GM18526 (cell line): Measurements from ENCODE around the gene RAET1L.

Experiments
- POLR2A ChIP-seq: IDR thresholded peaks from 3 replicates; pipeline ENCODE4 v1.6.1; 2011; ENCODE audit not compliant: insufficient read length; ENCODE audit errors: extremely low read depth

Gene RAET1L

DNA sequence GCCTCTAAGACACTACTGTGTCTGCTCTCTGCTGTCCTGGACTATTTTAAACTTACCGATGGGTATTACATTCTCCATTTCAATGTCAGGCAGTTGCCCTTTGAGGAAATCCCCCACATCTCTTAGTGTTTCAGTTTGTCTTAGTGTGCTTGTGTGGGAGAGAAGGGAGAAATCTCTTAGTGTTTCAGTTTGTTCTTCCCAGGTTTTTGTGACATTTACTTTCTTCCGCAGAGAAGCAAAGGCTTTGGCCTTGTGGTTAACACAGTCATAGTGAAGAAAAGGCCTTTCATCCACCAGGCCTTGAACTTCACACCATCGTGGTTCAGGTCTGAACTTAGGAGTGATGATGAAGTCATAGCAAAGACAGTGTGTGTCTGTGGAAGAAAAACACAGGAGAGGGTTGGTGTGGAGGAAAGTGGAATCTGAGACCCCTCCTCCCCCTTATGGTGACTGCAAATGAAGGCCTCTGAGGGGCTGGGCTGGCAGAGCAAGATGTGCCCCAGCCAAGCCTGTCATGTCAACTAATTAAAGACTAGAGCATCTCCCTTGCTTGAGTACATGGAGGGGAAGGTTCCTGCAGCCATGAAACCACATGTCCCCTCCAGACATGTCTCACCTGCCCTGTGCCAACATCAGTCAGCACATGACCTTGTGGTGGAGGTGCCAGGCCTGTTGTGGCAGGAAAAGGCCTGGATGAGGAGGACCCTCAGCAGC is 23.9 kb downstream of the RAET1L start:
- TF ChIP-seq POLR2A, result no peak

DNA sequence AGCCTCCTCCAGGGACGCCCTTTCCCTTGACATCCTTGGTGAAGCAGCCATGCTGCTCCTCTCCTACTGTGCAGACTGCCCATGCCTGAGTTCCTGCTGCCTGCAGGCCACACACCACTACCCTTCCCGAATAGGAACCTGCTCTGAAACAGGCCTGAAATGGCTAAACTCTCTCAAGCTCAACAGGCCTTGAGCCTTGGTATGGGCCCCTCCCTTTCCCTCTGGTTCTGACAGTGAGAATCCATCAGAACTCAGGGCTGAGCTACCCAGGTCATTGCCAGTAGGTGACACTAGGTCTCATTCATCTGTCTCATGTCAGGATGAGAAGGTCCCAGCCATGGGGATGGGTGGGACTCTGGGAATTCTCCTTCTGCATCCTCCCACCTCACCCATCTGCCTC is 25.7 kb downstream of the RAET1L start:
- TF ChIP-seq POLR2A, result no peak

DNA sequence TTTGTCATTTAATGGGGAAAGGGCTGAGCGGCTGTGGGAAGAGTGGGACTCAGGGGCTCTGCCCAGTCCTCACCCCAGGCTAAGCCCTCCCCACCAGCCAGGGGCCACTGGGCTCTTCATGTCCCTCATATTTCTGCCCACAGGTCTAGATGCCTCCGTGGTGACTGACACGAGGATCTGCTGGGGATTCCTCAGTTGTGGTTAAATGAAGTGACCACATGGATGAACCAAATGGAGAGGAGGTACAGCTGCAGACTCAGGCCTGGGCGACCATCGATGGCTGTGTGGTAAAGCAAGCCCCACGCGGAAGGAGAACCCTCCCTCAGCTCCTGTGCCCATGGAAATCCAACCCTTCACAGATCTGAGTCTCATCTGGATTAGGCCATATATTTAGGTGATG is 29.4 kb downstream of the RAET1L start:
- no peak for TF ChIP-seq POLR2A

DNA sequence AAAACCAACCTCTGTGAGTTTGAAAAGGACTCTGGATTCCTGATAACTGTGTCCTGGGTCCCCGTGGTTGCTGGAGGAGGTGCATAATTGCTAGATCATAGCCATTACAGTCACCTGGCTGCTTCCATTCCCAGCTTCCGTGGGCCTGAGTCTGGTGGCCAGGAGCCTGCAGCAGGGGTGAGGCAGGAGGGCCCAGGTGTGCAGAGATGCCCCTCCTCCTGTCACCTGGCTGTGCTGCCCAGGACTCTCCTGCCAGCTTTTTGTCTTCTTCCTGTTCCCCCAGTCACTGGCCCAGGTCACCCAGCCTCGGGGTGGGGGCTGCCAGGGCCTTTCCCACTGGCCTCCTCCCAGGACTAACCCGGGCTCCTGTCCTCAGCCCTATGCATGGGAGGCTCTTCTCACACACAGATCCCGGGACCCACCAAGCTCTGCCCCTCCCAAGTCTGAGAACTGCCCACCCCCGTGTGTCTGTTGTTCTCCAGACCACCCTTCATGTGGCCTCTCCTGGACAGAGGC is 30.0 kb downstream of the RAET1L start:
- no peak for TF ChIP-seq POLR2A

DNA sequence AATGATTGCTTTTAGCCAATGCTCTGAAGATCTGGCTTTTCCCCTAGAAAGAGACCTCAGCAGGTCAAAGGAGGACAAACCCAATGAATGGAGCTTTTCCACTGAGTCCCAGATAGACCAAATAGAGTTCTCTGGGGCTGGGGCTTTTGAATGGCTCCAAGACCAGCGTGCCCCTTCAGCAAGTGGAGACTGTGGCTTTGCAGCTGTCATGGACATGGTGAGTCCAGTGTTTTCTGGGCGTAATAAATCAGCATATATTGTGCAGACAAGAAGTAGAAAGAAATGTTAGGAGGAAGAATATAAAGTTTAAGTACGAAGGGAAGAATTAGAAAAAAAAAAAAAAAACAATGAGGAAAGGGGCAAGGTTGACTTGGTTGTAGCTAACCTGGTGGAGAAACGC is 33.5 kb downstream of the RAET1L start:
- TF ChIP-seq POLR2A, result no peak

DNA sequence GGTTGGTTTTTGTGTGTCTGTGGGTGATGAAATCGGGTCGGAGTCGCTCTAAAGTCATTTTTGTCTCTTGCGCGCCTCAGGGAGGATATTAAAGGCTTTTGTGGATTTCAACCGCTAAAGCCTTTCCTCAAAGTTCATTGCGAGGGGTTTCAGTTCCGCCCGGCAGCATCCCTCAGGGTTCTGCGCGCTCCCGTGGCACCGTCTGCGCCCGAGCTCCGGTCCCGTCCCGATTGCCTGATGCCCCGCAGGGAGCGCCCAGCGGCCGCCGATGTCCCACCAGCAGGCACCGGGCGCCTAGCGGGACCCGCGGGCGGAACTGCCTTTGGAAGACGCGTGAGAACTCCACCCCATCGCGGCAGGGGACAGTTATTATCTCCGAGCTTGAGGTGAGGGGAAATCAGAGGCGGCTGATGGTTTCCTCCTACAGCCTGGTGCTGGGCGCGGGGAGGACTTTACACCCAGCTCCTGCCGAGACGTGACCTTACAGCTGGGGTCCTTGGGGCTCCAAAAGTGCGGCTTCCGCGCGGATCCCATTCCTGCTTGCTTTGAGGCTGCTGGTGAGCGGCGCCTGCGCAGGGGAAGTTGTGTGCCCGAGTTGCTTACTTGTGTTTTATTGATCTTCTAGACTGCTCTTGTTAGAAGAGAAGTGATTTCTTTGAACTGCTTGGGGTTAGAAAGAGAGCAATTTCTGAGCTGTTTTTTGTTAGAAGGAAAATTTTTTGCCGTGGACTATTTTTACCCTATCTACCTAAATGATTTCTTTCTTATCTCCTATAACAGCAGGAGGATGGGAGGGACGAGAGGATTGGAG is 34.5 kb downstream of the RAET1L start:
- no peak for TF ChIP-seq POLR2A

DNA sequence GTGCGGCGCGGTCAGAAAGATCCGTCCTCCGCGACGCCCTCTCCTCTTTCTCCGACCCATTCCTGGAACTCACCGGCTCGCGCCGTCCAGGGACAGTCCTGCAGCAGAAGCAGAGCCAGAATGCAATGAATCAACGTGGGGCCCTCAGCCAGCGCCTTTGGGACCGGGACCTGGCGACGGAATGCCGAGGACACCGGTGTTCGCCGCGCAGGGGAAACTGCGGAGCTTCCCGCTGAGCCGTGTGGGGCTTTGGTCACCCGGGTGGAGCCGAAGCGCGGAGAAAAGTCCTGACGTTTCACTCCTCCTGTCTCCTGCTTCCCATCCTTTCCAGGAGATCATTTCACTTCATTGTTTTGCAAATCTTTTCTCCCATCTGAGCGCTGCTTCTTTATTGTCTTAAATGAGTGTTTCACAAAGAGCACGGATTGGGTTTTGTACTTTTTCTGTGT is 35.1 kb downstream of the RAET1L start:
- TF ChIP-seq POLR2A, result no peak

DNA sequence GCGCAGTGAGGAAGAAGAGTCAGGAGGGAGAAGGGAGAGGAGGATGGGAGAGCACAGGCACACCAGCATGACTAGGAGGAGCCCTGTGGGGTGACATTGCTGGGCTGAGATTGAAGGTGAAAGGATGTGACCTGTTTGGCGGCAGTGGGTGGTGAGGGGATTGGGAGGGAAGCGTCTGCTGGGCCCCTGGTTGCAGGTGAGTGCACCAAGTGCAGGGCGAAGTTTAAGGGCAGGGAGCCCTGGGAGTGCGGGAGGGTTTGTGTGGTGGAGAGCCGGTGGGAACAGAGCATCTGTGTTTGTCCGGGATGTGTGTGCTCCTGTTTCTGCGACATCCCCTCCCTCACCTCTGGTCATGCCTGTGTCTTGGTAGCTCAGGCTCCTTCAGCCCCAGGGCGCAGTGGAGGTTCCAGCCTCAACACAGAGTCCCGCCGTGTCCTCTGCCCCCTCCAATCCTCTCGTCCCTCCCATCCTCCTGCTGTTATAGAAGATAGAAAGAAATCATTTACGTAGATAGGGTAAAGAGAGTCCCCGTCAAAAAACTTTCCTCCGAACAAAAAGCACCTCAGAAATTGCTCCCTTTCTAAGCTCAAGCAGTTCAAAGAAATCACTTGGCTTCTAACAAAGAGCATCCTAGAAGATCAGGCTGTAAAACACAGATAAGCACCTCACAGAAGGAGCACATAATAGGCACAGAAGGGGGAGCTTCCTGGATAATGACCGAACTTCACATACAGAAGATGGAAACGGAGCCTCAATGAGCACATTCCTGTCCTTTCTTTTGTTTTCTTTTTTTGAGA is 36.6 kb downstream of the RAET1L start:
- TF ChIP-seq POLR2A, result no peak

DNA sequence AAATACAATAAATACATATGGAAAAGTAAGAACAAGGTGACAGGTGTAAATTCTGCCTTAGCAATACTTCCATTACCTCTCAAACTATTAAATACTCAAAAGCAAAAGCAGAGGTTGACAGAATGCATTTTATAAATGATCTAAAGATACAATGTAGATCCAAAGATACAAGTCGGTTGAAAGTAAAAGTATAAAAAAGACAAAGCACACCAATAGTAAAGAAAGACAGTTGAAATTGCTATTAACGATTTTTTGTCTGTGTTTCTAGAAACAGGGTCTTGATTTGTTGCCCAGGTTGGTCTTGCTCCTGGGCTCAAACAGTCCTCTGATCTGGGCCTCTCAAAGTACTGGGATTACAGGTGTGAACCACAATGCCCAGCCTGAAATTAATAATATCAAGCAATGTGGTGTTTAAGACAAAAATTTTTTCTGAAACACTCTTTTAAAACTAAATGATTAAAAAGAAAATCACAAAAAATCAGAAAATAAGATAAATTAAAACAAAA is 37.7 kb downstream of the RAET1L start:
- TF ChIP-seq POLR2A, result no peak

DNA sequence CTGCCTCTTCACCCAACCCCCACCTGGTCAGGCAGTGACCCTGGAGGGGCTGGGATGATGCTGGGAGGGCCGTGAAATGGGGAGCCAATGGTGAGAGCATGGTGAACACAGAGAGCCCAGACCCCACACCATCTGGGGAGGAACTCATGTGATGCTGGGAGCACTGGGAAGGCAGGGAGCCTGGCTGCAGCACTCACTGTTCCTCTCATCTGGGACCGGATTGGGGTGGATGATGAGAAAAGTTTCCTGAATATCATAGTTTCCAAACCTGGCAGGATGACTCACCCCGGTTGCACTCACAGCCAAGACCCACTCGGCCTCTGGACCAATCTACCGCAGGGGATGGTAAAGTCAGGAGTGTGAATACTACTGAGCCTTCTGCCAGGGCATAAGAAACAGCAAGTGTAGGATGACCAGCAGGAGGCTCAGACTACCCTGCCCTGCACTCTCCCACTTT is 39.8 kb downstream of the RAET1L start:
- TF ChIP-seq POLR2A, result no peak

DNA sequence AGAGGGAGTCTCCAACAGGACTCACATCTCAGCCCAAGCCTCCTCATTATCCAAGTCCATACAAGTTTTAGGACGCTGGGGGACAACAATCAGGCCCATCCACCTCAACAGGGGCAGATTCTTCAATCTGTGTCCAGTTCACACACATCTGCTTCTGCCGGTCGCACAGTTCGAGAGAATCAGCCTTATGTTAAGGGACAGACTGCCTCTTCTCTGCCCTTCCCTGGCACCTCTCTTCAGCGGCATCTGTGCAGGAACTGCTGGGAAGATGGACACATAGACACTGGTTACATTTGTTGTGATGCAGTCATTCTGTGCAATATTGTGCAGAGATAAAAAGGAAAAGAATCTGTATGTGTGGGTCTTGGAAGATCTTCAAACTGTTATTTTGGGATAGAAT is 40.6 kb downstream of the RAET1L start:
- no peak for TF ChIP-seq POLR2A

DNA sequence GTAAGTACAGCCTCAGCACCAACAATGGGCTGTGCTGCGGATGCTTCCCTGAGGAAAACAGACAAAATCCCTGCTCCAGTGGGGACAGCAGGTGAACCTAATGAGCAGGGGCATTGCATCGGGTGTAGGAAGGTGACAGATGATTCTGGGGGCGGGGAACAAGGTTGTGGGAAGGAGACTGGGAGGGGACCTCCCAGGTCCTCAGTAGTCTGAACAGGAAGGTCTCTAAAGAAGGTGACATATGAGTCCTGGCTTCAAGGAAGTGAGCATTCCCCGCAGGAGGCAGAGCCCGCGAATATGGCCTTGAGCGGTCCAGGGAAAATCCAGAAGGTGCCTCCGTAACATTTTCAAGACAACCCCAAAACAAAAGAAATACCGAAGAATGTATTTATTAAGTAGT is 42.2 kb downstream of the RAET1L start:
- no peak for TF ChIP-seq POLR2A

DNA sequence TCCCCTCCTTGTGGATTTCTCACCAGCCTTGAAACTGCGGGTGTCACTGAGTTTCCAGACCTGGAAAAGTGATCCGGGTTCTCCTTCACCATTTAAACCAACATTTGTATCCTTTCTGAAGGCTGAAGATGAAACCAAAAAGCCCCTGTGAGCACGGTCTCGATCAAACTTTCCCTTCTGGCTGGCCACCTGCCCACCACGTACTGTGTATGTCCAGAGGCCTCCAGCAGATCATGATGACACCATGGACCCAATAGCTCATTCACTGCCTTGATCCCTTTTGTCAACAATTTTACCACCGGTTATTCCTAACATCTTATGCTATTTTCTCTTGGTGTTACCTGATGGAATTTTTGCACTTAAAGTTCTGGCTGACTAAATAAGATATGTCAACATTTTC is 46.0 kb downstream of the RAET1L start:
- TF ChIP-seq POLR2A, result no peak

DNA sequence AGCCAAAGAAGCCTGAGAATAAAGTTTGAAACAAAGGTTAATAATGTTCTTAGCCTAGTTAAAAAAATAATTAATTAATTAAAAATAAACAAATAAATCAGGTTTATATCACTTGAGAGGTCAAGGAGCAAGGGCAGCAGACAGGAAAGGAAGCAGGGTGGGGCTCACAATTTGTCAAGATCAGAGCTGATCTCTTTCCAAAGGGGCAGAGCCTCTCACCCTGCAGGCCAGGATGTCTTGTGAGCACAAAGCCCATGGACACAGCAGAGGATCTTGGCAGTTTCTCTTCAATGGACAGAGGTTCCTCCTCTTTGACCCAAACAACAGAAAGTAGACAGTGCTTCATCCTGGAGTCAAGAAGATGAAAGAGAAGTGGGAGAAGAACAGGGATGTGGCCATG is 46.7 kb downstream of the RAET1L start:
- no peak for TF ChIP-seq POLR2A

DNA sequence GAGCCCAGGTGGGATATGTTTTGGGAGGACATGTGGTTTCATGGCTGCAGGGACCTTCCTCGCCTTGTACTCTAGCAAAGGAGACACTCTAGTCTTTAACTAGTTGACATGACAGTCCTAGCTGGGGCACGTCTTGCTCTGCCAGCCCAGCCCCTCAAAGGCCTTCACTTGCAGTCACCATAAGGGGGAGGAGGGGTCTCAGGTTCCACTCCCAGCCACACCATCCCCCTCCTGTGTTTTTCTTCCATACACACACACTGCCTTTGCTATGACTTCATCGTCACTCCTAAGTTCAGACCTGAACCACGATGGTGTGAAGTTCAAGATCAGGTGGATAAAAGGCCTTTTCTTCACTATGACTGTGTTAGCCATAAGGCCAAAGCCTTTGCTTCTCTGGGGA is 48.1 kb downstream of the RAET1L start:
- TF ChIP-seq POLR2A, result no peak
